Parathyroid adenoma (tissue), 2 donors: ENCODE measurements around the gene RBPJ.

Experiments used
- H2AFZ ChIP-seq: fragments of 300-600 bp; sonication (generic); one replicate; pipeline ENCODE4 v1.7.0; 2017; ENCODE audit warnings: antibody characterized with exemption, mild to moderate bottlenecking
- H3K27ac ChIP-seq: fragments of 300-600 bp; sonication (generic); one replicate; pipeline ENCODE4 v1.7.0; 2017
- H3K27me3 ChIP-seq: fragments of 300-600 bp; sonication (generic); one replicate; pipeline ENCODE4 v1.7.0; 2017; ENCODE audit warnings: low read length; ENCODE audit not compliant: control insufficient read depth, insufficient read depth
- H3K36me3 ChIP-seq: fragments of 300-600 bp; sonication (generic); one replicate; pipeline ENCODE4 v1.7.0; 2017; ENCODE audit warnings: low read length; ENCODE audit not compliant: control insufficient read depth, insufficient read depth
- H3K4me1 ChIP-seq: fragments of 300-600 bp; sonication (generic); one replicate; pipeline ENCODE4 v1.7.0; 2017; ENCODE audit warnings: control low read depth
- H3K4me2 ChIP-seq: fragments of 300-600 bp; sonication (generic); one replicate; pipeline ENCODE4 v1.7.0; 2017; ENCODE audit warnings: low read length
- H3K4me3 ChIP-seq: fragments of 300-600 bp; sonication (generic); one replicate; pipeline ENCODE4 v1.7.0; 2017; ENCODE audit warnings: low read depth, low read length
- H3K79me2 ChIP-seq: fragments of 300-600 bp; sonication (generic); one replicate; pipeline ENCODE4 v1.7.0; 2017; ENCODE audit warnings: control low read depth
- H3K9ac ChIP-seq: fragments of 300-600 bp; sonication (generic); one replicate; pipeline ENCODE4 v1.7.0; 2017; ENCODE audit warnings: mild to moderate bottlenecking
- H3K9me3 ChIP-seq: fragments of 300-600 bp; sonication (generic); one replicate; pipeline ENCODE4 v1.7.0; 2017; ENCODE audit warnings: low read length; ENCODE audit not compliant: control insufficient read depth
- CTCF ChIP-seq: fragments of 300-600 bp; sonication (generic); IDR thresholded peaks from one replicate; pipeline ENCODE4 v1.7.0; 2017; ENCODE audit warnings: antibody characterized with exemption, mild to moderate bottlenecking
- donor health status: primary hyperparathyroidism.

Gene RBPJ

GRCh38 chr4:26424838-26425237, 104.0 kb downstream of the RBPJ start:
- no peak overlapping the region for H3K4me3 ChIP-seq
- no peaks in the 10 kb centered on the region for H3K9me3 ChIP-seq
- H3K4me2 ChIP-seq: no peak overlapping the region
- H3K36me3 ChIP-seq: no peaks in the 10 kb centered on the region
- TF ChIP-seq CTCF: no peak
- H3K79me2 ChIP-seq: no peaks in the 10 kb centered on the region
- no peak overlapping the region for H3K9ac ChIP-seq
- no peak overlapping the region for H3K27ac ChIP-seq
- no peaks in the 10 kb centered on the region for H3K27me3 ChIP-seq
- H2AFZ ChIP-seq: no peak overlapping the region
- H3K4me1 ChIP-seq: peaks cover 2% of the 10 kb centered on the region

GRCh38 chr4:26425953-26426352, 105.1 kb downstream of the RBPJ start:
- Histone ChIP-seq H3K27me3 (no peaks in the 10 kb centered on the region), H3K4me2 (no peak overlapping the region), H3K9me3 (no peaks in the 10 kb centered on the region), H3K36me3 (no peaks in the 10 kb centered on the region), H3K79me2 (no peaks in the 10 kb centered on the region), H3K4me3 (no peak overlapping the region), H3K27ac (no peak overlapping the region), H3K9ac (no peak overlapping the region), H2AFZ (no peak overlapping the region), H3K4me1 (peaks cover 2% of the 10 kb centered on the region)
- no peak for TF ChIP-seq CTCF

- Histone ChIP-seq H2AFZ (no peak overlapping the region), H3K27ac (no peak overlapping the region), H3K27me3 (no peaks in the 10 kb centered on the region), H3K9ac (no peak overlapping the region), H3K4me2 (no peak overlapping the region), H3K36me3 (no peaks in the 10 kb centered on the region), H3K79me2 (no peaks in the 10 kb centered on the region), H3K4me3 (no peak overlapping the region), H3K4me1 (peaks cover 2% of the 10 kb centered on the region), H3K9me3 (no peaks in the 10 kb centered on the region)
- TF ChIP-seq CTCF: no peak
Measured at GRCh38 chr4:26426892-26427291, 106.1 kb downstream of the RBPJ start.

- Histone ChIP-seq H3K79me2 (no peaks in the 10 kb centered on the region), H3K4me1 (peaks cover 2% of the 10 kb centered on the region), H3K36me3 (no peaks in the 10 kb centered on the region), H3K27me3 (no peaks in the 10 kb centered on the region), H3K9ac (no peak overlapping the region), H2AFZ (no peak overlapping the region), H3K4me2 (no peak overlapping the region), H3K27ac (no peak overlapping the region), H3K9me3 (no peaks in the 10 kb centered on the region), H3K4me3 (no peak overlapping the region)
- TF ChIP-seq CTCF: no peak
Measured at GRCh38 chr4:26429910-26430309, 109.1 kb downstream of the RBPJ start.

GRCh38 chr4:26431461-26432180, 110.8 kb downstream of the RBPJ start:
- Histone ChIP-seq H3K27ac (no peak overlapping the region), H3K4me3 (no peak overlapping the region), H2AFZ (no peak overlapping the region), H3K9me3 (no peaks in the 10 kb centered on the region), H3K4me2 (no peak overlapping the region), H3K9ac (no peak overlapping the region), H3K79me2 (no peaks in the 10 kb centered on the region), H3K27me3 (no peaks in the 10 kb centered on the region), H3K36me3 (no peaks in the 10 kb centered on the region), H3K4me1 (peaks cover 2% of the 10 kb centered on the region)
- TF ChIP-seq CTCF: no peak
